Measurements from ENCODE around the gene GNG12. TPM values are rescaled to one million over a fixed set of nuclear protein-coding genes. Genes with fewer than 3 reads are reported as not detected.

Gene GNG12
- total and polyA plus RNA-seq, 2 experiments from 2014 or later: 265 to 309 TPM

DNA sequence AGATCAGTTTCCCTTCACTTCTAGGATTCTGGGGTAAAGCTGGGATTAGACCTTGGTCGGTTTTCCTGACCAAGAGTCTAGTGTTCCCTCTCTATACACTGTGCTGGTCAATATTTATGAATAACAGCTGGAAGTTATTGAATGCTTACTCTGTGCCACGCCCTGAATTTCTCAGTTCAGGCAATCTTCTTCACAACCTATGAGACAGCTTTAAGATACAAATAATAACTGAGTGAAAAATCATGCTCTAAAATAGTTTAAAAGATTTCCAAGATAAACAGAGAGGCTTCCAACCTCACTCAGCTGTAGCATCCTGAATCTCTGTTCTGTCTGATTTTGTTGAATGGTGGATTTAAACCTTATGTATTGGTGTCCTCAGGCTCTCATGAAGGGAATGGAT lies 72.2 kb downstream of the GNG12 start:
- in situ Hi-C loops (cut with MboI): loop anchor here (5.0 kb wide), 1 partner anchor 229 kb away; no protein-coding TSS in a partner anchor
- WGBS, 2 experiments (ENCODE audit: low coverage in 1 of 2, low lambda C conversion rate in 2 of 2, missing lambda C conversion rate in 2 of 2): 47% methylated on average over 2 of the region's 2 CpGs
- peaks cover 91% of the 10 kb centered on the region for H3K79me2 ChIP-seq (ENCODE audit: insufficient read depth)

DNA sequence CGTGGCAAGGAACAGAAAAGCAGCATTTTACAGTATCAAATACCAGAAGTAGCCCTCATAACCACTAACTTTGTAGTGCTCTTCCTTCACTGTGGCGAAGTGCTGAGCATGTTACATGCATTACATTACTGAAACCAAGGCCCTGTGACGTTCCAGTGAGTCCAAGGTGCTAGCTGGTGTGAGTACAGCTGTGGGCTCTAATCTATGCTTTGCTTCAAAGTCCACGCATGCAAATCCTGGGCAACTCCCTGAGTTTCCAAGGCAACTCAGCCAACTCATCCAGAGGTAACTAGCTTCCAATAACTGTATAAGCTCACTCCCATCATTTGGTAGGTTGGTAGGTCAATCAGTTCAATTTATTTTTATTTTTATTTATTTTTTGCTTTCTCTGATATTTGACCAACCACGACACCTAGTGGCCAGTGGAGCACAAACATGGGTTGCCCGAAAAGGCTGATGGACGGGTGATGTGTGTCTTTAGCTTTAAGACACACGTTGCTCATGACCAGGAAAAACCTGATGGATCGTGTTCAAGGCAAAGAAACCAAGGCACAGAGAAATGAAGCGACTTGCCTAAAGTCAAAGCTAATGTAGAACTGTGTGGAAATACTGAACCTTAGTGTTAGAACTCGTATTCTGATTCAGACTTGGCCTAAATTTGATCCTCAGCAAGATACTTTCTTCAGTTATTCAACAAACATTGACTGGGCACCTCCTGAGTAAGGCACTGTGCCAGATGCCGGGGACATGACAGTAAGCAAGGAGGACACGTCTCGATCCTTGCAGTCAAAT lies 73.0 kb downstream of the GNG12 start:
- no peak for TF ChIP-seq EZH2 (IDR thresholded peaks at IDR 0.05; ENCODE audit: insufficient read depth, poor library complexity, severe bottlenecking)
- no peak for TF ChIP-seq EZH2phosphoT487 (IDR thresholded peaks at IDR 0.05; ENCODE audit: insufficient read depth, low read depth)
- Histone ChIP-seq H3K9ac (peak overlapping the region; percentile 59), H2AFZ (0 out of 2 replicates have a peak overlapping the region, but pooled peaks have one; percentile 35), H3K27me3 (replicated peaks; ENCODE audit: insufficient read depth) (no peaks in the 10 kb centered on the region), H3K9me2 (ENCODE audit: insufficient read depth) (no peaks in the 10 kb centered on the region), H3K4me1 (ENCODE audit: insufficient read depth) (peaks cover 42% of the 10 kb centered on the region), H3K4me2 (ENCODE audit: unreplicated experiment) (peak overlapping the region; percentile 62), H3K27ac (peak overlapping the region; percentile 82), H4K20me1 (ENCODE audit: insufficient read depth) (no peaks in the 10 kb centered on the region), H3K79me2 (ENCODE audit: insufficient read depth) (peaks cover 92% of the 10 kb centered on the region), H3K9me3 (ENCODE audit: low read depth) (no peaks in the 10 kb centered on the region), H3F3A (ENCODE audit: insufficient read depth) (peaks cover 28% of the 10 kb centered on the region), H3K4me3 (0 out of 2 replicates have a peak overlapping the region, but pooled peaks have one; percentile 19), H3K36me3 (ENCODE audit: low read depth) (no peaks in the 10 kb centered on the region)
- peak; percentile 91 for DNase-seq
- 9 to 13% methylated on average over 14 of the region's 14 CpGs for WGBS, 2 experiments (ENCODE audit: low coverage in 1 of 2, low lambda C conversion rate in 2 of 2, missing lambda C conversion rate in 2 of 2)
- in situ Hi-C loops (cut with MboI): loop anchor here (5.0 kb wide), 1 partner anchor 228 kb away; no protein-coding TSS in a partner anchor

More for the DNA sequence above, 72.2 kb downstream of the GNG12 start:
- Histone ChIP-seq H2AFZ (no peak overlapping the region), H3K4me3 (no peak overlapping the region), H3K27me3 (replicated peaks; ENCODE audit: insufficient read depth) (no peaks in the 10 kb centered on the region), H3F3A (ENCODE audit: insufficient read depth) (peaks cover 36% of the 10 kb centered on the region), H3K4me2 (ENCODE audit: unreplicated experiment) (peak overlapping the region; percentile 62), H3K36me3 (ENCODE audit: low read depth) (no peaks in the 10 kb centered on the region), H4K20me1 (ENCODE audit: insufficient read depth) (no peaks in the 10 kb centered on the region), H3K27ac (peak overlapping the region; percentile 82), H3K9ac (peak overlapping the region; percentile 59), H3K4me1 (ENCODE audit: insufficient read depth) (peaks cover 51% of the 10 kb centered on the region), H3K9me3 (ENCODE audit: low read depth) (no peaks in the 10 kb centered on the region), H3K9me2 (ENCODE audit: insufficient read depth) (no peaks in the 10 kb centered on the region)
- DNase-seq: peak; percentile 18
- TF ChIP-seq EZH2 (IDR thresholded peaks at IDR 0.05; ENCODE audit: insufficient read depth, poor library complexity, severe bottlenecking): no peak
- no peak for TF ChIP-seq EZH2phosphoT487 (IDR thresholded peaks at IDR 0.05; ENCODE audit: insufficient read depth, low read depth)

DNA sequence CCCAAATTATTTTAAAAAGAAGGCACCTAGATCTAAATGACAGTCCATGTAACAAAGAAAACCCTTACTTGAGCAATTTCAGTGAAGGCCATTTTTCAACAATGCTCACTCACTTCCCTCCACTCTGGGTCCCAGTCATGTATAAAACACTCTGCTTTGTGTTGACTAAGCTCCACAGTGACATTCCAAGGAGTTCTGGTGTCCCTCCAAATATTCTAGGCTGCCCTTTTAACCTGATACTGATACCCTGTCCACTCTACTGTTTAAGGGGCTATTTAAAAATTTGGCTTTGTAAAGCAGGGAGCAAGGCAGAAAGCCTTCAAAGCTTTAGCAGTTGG lies 73.6 kb downstream of the GNG12 start:
- Histone ChIP-seq H3K4me1 (ENCODE audit: insufficient read depth) (peaks cover 40% of the 10 kb centered on the region), H3K9me3 (ENCODE audit: low read depth) (no peaks in the 10 kb centered on the region), H3K27ac (peak overlapping the region; percentile 82), H3K36me3 (ENCODE audit: low read depth) (no peaks in the 10 kb centered on the region), H4K20me1 (ENCODE audit: insufficient read depth) (no peaks in the 10 kb centered on the region), H3K4me3 (0 out of 2 replicates have a peak overlapping the region, but pooled peaks have one; percentile 19), H3K79me2 (ENCODE audit: insufficient read depth) (peaks cover 92% of the 10 kb centered on the region), H3K4me2 (ENCODE audit: unreplicated experiment) (peak overlapping the region; percentile 62), H3K9ac (peak overlapping the region; percentile 59), H3K27me3 (replicated peaks; ENCODE audit: insufficient read depth) (no peaks in the 10 kb centered on the region), H3K9me2 (ENCODE audit: insufficient read depth) (no peaks in the 10 kb centered on the region), H2AFZ (no peak overlapping the region), H3F3A (ENCODE audit: insufficient read depth) (peaks cover 26% of the 10 kb centered on the region)
- DNase-seq: peak; percentile 76
- TF ChIP-seq EZH2 (IDR thresholded peaks at IDR 0.05; ENCODE audit: insufficient read depth, poor library complexity, severe bottlenecking) (no peak), EZH2phosphoT487 (IDR thresholded peaks at IDR 0.05; ENCODE audit: insufficient read depth, low read depth) (no peak)
- in situ Hi-C loops (cut with MboI): loop anchor here (5.0 to 10.0 kb wide), 3 partner anchors 75 to 227 kb away; partner anchors contain the start of gene GADD45A

DNA sequence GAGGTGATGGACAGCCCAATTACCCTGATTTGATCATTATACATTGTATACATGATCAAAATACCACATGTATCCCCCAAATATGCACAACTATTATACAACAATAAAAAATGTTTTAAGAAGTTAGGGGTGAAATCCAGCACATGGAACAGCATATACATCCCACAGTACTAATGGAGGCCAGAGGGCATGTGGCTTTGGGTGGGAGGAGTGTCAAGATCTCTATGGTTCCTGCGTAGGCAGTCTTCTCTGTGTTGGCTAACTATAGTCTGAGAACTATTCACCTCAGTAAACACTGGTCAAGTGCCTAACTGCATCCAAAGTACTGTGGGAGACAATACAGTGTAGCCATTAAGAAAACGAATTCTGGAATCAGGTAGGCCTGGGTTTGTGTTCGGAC lies 74.2 kb downstream of the GNG12 start:
- peaks cover 36% of the 10 kb centered on the region for H3K4me1 ChIP-seq (ENCODE audit: insufficient read depth)
- H3K27me3 ChIP-seq (replicated peaks; ENCODE audit: insufficient read depth): no peaks in the 10 kb centered on the region
- H3K9me2 ChIP-seq (ENCODE audit: insufficient read depth): no peaks in the 10 kb centered on the region
- no peak overlapping the region for H3K4me3 ChIP-seq
- in situ Hi-C loops (cut with MboI): loop anchor here (10.0 kb wide), 2 partner anchors 74 to 204 kb away; partner anchors contain the start of gene GADD45A
- no peaks in the 10 kb centered on the region for H4K20me1 ChIP-seq (ENCODE audit: insufficient read depth)
- H3K79me2 ChIP-seq (ENCODE audit: insufficient read depth): peaks cover 92% of the 10 kb centered on the region
- 94 to 98% methylated on average over 3 of the region's 3 CpGs for WGBS, 2 experiments (ENCODE audit: low coverage in 1 of 2, low lambda C conversion rate in 2 of 2, missing lambda C conversion rate in 2 of 2)
- DNase-seq: no peak
- peak overlapping the region; percentile 59; the same call in 1 of the 2 replicates for H3K9ac ChIP-seq
- peak overlapping the region; percentile 82 for H3K27ac ChIP-seq
- no peak overlapping the region for H2AFZ ChIP-seq
- peak overlapping the region; percentile 62 for H3K4me2 ChIP-seq (ENCODE audit: unreplicated experiment)
- no peaks in the 10 kb centered on the region for H3K36me3 ChIP-seq (ENCODE audit: low read depth)
- no peaks in the 10 kb centered on the region for H3K9me3 ChIP-seq (ENCODE audit: low read depth)
- H3F3A ChIP-seq (ENCODE audit: insufficient read depth): peaks cover 26% of the 10 kb centered on the region
- TF ChIP-seq EZH2phosphoT487 (IDR thresholded peaks at IDR 0.05; ENCODE audit: insufficient read depth, low read depth): no peak
- no peak for TF ChIP-seq EZH2 (IDR thresholded peaks at IDR 0.05; ENCODE audit: insufficient read depth, poor library complexity, severe bottlenecking)
